Measurements from ENCODE around the gene SLC7A1.

DNA sequence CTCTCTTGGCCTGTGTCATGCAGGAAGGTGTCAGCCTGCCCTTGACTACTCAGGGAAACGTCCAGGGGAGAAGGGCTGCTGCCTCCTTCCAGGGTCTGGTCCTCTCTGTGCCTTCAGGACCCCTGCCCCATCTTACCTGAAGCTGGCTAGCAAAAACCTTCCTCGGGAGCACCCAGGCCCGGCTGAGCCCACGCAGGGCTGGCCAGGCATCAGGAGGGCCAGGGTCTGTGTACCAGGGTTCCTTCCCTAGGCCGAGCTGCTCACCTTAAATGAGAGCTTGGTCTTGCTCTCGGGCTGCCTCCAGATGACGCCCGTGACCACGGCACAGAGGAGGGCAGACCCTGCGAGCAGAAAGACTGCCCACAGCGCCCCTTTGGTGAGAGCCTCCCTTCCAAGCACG lies 78.6 kb downstream of the SLC7A1 start:
- TF ChIP-seq CTCF (conservative IDR thresholded peaks at IDR 0.05; ENCODE audit: low read length) (no peak), EZH2phosphoT487 (IDR thresholded peaks at IDR 0.05; ENCODE audit: borderline replicate concordance, low read depth, low read length) (no peak)
